HG02798 (cell line): Measurements from ENCODE around the gene AQP12A.

Experiments used
- ATAC-seq: cut with Tn5 transposase; IDR thresholded peaks from one replicate; pipeline ENCODE4 v1.9.1; 2021; ENCODE audit warnings: mild to moderate bottlenecking; ENCODE audit not compliant: unreplicated experiment, poor library complexity

Gene AQP12A

GRCh38 chr2:240719676-240720545 is 28.2 kb downstream of the AQP12A start:
- no peak for ATAC-seq

DNA sequence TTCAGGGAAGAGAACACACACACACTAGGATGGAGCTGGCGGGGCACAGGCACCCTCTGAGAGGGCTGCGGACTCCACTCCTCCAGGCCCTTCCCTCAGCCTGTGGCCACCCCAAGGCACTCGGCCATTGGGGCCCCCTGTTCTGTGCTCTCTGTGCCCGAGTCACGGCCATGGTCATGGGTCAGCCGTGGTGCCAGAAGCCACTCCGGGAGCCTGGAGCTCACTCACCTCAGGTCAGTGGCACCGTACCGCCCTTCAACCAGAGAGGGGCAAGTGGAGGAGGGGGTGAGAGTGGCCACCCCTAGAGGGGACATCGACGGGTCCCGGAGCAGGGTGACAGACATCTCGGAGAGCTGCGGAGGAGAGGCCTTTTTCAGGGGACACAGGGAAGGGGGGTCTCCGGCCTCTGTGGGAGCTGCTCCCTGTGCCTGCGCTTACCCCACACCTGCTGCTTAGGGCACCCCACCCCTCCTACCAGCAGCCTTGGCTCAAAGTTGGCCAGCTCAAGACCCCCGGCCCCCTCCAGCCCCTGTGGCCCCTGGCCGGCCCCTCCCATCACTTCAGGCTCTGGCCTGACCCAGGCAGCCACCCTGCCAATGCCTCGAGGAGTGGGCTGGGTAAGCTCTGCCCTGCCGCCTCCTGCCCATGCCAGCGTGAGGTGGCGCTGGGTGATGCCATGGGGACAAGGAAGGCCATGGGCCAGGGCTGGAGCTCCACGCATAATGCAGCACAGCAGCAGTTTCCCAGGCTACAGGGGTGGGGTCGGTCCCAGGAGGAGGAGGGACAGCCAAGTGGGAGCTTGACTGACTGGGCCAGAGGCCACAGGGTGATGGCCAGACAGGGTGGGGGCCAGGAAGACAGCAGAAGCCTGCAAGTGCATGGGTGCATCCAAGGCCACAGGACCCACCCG is 29.3 kb downstream of the AQP12A start:
- no peak for ATAC-seq

DNA sequence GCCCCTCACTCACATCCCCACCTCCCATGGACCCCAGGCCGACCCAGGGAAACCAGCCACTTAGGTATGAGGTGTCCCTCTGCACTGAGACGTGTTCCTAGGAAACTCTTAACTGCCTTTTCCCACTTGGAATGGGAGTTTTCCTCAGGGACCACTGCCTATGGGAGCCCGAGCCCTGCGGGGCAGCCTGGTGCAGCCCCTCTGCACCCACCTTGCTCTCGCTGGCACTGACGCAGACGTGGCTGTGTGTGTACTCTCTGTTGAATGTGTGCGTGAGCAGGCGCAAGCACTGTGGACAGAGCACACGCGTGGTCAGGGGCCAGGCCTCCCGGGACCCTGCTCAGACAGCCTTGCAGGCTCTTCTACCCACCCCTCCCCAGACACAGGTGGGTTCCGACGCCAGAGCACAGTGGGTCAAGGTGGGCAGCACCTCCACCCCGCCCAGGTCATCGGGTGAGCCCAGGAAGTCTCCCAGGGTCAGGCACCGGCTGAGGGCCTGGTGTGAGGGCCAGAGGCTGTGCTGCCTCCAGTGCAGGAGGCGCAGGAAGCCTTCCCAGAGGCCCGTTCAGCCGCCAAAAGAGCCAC is 30.0 kb downstream of the AQP12A start:
- no peak for ATAC-seq

GRCh38 chr2:240722376-240722775 is 30.7 kb downstream of the AQP12A start:
- ATAC-seq = no peak

DNA sequence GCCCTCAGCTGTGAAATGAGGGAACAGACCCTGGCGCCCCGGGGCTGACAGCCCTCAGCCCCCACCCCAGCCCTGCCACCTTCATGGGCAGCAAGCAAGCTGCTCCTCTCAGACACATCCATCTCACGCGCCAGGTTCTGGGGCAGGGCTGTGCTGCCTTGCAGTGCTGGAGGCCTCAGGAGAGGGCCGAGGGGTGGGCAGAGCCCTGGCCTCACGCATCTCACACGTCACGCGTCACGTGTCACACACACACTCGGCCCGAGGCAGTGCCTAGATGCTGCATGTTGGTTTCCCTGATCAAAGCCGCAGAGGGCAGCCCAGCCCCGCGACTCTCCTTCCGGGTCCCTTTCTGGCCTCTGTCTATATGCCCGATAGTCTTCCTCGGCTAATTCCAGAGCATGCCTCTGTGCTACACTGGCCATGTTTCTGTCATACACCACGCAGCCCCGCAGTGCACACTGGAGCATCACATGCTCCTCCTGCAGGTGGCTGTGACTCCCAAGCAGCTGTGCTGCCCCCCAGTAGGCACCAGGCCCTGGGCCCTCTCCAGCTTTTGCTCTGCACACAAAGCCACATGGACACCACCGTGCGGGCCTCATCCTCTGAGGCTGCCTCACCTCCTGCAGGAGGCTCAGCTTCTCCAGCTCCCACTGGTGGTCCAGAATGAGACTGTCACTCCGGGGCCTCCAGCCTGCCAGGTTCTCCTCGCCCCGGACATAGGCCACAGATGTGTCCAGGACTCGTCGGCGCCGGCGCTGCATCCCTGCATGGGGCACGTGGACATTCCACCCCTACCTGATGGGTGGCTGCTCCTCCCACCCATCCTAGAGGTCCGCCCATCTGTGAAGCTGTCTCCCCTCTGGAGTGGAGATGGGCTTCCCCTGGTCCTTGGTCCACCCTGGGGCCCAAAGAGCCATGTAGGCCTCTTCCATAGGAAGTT is 31.4 kb downstream of the AQP12A start:
- ATAC-seq = no peak

DNA sequence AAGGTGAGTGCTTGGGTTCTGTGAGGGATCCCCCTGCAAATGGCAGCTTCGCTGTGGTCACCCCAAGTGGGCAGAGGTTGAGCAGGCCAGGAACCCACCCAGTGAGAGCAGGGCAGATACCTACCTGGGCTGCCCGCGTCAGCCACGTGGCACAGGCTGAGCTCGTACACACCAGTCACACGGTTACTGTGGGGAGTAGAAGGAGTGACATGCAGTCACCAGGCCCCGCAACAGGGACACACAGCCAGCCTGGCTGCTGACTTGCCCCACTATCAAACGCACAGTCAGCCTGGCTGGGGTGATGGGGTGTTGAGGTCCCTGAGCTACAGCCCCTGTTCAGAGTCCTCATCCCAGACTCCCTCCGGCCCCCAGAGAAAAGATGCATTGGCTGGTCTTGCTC is 32.2 kb downstream of the AQP12A start:
- no peak for ATAC-seq

DNA sequence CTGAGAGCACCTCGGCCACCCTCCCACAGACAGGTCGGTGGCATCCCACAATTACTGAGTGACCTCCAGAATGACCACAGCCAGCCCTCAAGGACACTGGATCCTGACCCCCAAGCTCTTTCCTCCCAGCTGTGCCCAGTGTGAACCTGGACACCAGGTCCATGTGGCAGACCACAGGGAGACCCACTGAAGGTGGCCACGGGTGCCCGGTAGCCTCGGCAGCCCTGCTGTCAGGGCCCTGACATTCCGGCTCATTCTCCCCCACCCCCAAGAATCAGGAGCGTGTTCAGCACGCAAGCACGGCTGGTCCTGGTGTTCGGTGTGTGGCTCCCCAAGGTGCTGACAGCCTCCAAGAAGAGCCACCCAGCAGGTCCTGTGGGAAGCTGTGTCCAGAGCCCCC is 32.8 kb downstream of the AQP12A start:
- no peak for ATAC-seq

DNA sequence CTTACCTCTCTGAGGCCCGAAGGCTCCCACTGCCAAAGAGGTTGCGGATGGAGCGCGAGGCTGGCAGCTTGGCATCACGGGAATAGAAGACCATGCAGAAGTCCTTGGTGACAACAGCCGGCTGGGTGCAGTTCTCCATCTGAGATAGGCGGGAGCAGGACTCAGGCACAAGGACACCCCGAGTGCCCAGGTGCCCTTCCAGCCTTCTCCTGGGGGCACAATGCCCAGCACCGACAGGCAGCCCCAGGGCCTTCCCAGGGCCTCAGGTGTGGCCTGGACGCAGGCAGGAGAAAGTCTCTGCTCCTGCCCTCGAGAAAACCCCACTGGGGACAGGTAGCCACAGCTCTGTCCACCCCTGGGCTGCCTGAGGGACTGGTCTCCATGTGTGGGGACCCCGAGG is 33.6 kb downstream of the AQP12A start:
- no peak for ATAC-seq

DNA sequence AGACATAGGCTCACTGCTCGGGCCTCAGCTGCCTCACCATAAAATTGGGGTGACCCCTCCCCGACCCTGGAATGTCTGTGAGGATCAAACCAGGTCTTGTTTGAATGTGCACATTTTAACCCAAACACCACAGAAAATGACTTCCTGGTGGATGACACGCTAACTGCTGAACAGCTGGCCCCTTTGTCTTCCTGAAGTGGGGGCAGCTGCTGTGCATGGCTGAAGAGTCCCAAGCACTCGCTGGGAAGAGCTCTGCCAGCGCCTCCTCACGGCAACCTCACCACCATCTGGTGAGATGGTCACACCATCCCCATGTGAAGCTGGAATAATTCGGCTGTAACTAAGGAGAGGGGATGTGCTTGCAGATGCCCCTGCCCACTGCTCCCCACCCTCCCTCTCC is 34.0 kb downstream of the AQP12A start:
- ATAC-seq = no peak

DNA sequence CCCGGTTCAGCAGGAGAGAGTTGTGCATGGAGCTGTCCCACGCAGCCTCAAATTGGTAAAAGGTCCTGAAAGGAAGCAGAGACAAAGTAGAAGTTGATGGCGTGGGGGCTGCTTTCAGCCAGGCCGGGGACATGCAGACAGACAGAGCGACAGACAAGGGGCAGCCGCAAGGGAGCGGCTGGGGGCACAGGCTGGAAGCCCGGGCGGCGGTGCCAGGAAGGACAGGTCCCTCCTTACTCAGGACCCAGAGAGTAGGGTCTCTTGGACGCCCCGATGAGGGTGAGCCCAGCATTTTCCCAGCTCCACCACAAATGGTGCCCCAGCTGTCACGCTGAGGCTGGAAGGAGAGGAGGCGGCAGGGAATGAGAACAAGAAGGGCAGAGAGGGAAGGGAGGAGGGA is 35.2 kb downstream of the AQP12A start:
- ATAC-seq = no peak

GRCh38 chr2:240727439-240727838 is 35.8 kb downstream of the AQP12A start:
- no peak for ATAC-seq

- ATAC-seq = no peak
Observed at GRCh38 chr2:240727913-240728312, 36.2 kb downstream of the AQP12A start.

DNA sequence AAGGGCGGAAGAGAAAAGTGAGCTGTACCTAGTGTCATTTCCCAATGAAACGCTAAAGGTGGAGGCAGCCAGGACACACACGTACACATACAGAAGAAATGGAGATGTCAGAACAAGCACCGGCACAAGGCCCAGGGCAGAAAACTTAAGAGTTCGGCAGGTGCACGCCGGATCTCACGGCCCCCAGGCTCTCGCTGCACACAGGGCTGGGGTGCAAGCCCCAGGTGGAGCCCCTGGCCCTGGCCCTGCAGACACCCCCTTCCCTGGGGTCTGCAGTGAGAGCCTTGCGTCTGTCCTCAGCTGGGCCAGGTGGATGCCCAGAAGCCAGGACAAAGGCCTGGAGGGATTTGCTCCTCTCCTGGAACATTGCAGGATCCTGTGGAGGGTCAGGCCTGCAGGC is 36.7 kb downstream of the AQP12A start:
- ATAC-seq = no peak

- ATAC-seq = no peak
Observed at GRCh38 chr2:240728827-240729226, 37.2 kb downstream of the AQP12A start.

DNA sequence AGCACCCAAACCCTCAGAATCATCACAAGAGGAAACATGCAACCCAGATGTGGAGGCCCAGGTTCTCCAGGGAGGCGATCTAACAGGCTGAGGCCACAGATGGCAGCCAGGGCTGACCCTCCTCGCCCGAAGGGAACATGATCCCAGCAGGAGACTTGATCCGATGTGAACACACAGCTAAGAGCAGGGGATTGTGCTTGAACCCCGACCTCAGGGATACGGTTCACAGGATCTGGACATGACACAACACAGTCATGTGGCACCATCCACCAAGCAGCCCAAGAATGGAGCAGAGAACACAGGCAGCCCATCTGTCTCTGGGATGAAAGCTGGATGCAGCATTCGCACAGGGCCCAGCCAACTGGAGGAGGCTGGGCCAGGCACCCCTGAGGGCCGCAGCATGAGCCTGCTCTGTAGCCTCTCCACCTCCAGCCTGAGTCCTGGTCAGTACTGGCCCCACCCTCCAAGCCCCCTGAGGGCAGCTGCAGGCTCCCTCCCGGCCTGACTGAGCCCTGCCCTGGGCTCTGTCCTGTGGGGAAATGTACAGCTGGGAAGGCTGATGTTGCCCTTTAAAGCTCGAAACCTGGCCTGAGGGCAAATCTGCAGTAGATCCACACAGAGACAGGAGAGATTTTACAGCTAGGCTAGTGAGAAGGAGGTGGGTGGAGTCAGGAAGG is 39.0 kb downstream of the AQP12A start:
- no peak for ATAC-seq

DNA sequence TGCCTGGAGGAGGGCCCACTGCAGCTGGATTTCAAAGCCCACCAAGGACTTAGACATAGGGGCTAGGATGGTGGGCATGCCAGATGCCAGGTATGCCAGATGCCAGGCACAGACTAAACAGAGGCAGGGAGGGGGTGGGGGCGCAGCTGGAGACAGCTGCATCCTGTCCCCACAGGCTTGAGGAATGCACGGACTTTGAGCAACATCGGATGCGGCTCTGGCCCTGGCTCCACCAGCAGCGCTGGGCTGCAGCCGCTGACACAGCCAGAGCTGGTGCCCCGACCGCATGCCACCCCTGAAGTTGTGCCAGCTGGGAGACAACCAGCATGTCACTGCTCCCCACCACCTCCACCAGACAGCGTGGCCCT is 39.5 kb downstream of the AQP12A start:
- no peak for ATAC-seq

DNA sequence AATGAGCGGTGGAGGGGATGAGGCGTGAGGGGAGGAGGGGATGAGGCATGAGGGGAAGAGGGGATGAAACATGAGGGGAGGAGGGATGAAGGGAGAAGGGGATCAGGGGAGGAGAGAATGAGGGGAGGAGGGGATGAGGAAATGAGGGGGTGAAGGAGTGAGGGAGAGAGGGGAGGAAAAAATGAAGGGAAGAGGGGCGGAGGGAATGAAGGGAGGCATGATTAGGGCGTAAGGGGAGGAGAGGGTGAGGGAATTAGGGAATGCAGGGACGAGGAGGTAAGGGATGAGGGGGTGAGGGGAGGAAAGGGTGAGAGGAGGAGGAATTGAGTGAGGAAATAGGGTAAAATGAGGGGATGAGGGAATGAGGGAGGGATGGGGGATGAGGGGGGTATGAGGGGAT is 40.5 kb downstream of the AQP12A start:
- no peak for ATAC-seq

DNA sequence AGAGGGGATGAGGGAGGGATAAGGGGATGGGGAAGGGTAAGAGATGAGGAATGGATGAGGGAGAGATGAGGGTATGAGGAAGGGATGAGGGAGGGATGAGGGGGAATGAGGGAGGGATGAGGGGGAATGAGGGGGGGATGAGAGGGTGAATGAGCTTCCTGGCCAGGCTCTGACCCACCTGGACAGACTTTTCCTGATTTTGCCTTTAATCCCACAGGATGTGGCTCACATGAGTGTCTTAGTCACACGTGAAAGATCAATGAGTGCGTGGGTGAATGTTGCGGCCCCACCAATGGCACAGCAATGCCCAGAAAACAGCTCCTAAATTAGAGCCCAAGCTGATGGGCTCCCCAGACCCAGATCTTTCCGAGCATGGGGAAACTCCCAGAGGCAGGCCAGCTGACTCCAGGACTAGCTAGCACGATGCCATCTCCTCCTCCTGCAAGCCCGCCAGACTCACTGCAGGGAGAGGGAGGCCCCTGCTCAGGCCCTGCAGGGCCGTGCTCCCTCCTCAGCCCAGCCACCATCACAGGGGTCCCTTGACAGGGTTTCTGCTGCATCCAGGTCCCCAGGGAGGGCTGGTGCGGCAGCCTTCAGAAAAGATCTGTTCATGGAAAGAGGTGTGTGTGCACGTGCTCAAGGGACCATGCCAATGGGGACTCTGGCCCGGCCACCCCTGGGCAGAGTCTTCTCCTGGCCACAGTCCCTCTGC is 41.4 kb downstream of the AQP12A start:
- ATAC-seq = no peak
